WTC11 (cell line): ENCODE data around the gene USP34. TPM values are rescaled to one million over a fixed set of nuclear protein-coding genes. Genes with fewer than 3 reads are reported as not detected.

Source experiments
- CREM ChIP-seq: sonication (generic); formaldehyde crosslinking; IDR thresholded peaks from 2 replicates; pipeline ENCODE4 v1.8.1; 2022; ENCODE audit warnings: mild to moderate bottlenecking, missing genetic modification reagents, moderate library complexity
- ETV6 ChIP-seq: sonication (generic); formaldehyde crosslinking; IDR thresholded peaks from 2 replicates; pipeline ENCODE4 v1.8.1; 2022; ENCODE audit warnings: mild to moderate bottlenecking, missing genetic modification reagents
- GABPB1 ChIP-seq: sonication (generic); formaldehyde crosslinking; IDR thresholded peaks from 2 replicates; pipeline ENCODE4 v1.8.1; 2023; ENCODE audit warnings: mild to moderate bottlenecking, missing genetic modification reagents
- KAT7 ChIP-seq: sonication (generic); formaldehyde crosslinking; IDR thresholded peaks from 2 replicates; pipeline ENCODE4 v1.8.1; 2023; ENCODE audit warnings: missing genetic modification reagents, mild to moderate bottlenecking, borderline replicate concordance
- NR2C2 ChIP-seq: sonication (generic); formaldehyde crosslinking; IDR thresholded peaks from 2 replicates; pipeline ENCODE4 v1.8.0; 2022; ENCODE audit warnings: mild to moderate bottlenecking, missing genetic modification reagents
- PRRX2 ChIP-seq: fragments of 250-450 bp; sonication (Bioruptor Pico); IDR thresholded peaks from 2 replicates; pipeline ENCODE4 v1.8.0; 2021; ENCODE audit warnings: mild to moderate bottlenecking
- SMAD4 ChIP-seq: sonication (generic); formaldehyde crosslinking; IDR thresholded peaks from 2 replicates; pipeline ENCODE4 v1.8.0; 2022; ENCODE audit warnings: mild to moderate bottlenecking, missing genetic modification reagents
- TP53 ChIP-seq: sonication (generic); formaldehyde crosslinking; IDR thresholded peaks from 2 replicates; pipeline ENCODE4 v1.8.1; 2023; ENCODE audit warnings: mild to moderate bottlenecking, missing genetic modification reagents
- total RNA-seq: library from RNA; stranded (reverse); gene quantifications from 3 replicates; pipeline ENCODE4 v1.2.3, GENCODE V29; 2021
- TF ChIP-seq, protein P1 (sequence below): sonication (generic); formaldehyde crosslinking; conservative IDR thresholded peaks from 2 replicates; pipeline ENCODE4 v1.8.1; 2023; ENCODE audit warnings: mild to moderate bottlenecking, low read depth, missing genetic modification reagents, moderate library complexity
- TF ChIP-seq, protein P2 (sequence below): sonication (generic); formaldehyde crosslinking; IDR thresholded peaks from 2 replicates; pipeline ENCODE4 v1.8.1; 2023; ENCODE audit warnings: mild to moderate bottlenecking, moderate library complexity, missing genetic modification reagents
- TF ChIP-seq, protein P3 (sequence below): sonication (generic); formaldehyde crosslinking; conservative IDR thresholded peaks from 2 replicates; pipeline ENCODE4 v1.8.1; 2022; ENCODE audit warnings: mild to moderate bottlenecking, missing genetic modification reagents
- TF ChIP-seq, protein P4 (sequence below): sonication (generic); formaldehyde crosslinking; IDR thresholded peaks from 2 replicates; pipeline ENCODE4 v1.8.1; 2022; ENCODE audit warnings: low read depth, missing genetic modification reagents, borderline replicate concordance
- TF ChIP-seq, protein P5 (sequence below): sonication (generic); formaldehyde crosslinking; IDR thresholded peaks from 2 replicates; pipeline ENCODE4 v1.8.0; 2023; ENCODE audit warnings: mild to moderate bottlenecking, missing genetic modification reagents
- TF ChIP-seq, protein P6 (sequence below): fragments of 250-450 bp; sonication (Bioruptor Pico); IDR thresholded peaks from 2 replicates; pipeline ENCODE4 v1.8.0; 2021; ENCODE audit warnings: mild to moderate bottlenecking
- TF ChIP-seq, protein P7 (sequence below): sonication (generic); formaldehyde crosslinking; IDR thresholded peaks from 2 replicates; pipeline ENCODE4 v1.8.1; 2022; ENCODE audit warnings: low read depth, mild to moderate bottlenecking, moderate library complexity, missing genetic modification reagents, borderline replicate concordance

USP34 gene
- total RNA-seq, 1 experiment from 2014 or later, result 92.3 TPM

DNA sequence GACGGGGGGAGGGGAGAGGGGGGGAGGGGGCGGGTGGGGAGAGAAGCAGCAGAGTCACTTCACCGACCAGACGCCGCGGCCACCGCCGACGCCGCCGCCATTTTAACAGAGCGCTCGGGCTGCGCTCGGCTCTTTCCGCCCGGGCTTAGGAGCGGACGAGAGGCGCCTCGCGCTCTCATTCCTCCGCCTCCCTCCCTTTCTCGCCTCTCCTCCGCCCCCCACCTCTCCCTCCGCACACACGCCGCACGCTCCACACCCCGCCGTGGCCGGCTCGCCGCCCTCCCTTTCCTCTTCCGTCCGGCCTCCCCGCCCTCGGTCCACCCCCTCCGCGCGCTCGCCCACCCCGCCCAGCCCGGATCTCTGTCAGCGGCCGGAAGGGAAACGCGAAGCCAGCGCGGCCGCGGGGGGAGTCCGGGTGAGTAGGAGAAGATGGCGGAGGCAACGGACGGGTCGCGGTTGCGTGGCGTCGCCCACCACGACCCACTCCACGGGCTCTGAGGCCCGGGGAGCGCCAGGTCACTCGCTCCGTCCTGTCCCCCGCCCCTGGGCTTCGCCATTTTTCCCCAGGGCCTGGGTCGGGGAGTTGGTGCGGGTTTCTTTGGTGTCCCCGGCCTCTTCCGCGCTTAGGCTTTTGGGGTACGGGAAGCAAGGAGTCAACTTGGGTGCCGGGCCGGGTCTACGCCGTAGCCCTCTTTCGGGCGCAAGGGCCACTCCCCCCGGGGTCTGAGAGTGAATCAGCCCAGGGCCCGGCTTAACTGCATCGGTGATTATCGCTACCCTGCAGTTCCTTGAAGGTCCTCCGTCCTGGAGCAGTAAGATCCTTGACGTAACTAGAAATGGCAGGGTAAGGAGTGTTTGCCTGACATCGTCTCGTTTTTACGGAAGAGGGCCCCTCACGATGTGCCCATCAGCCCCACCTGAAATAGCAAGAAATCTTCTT is at the start of gene USP34 (continued):
- TF ChIP-seq, protein P1, sequence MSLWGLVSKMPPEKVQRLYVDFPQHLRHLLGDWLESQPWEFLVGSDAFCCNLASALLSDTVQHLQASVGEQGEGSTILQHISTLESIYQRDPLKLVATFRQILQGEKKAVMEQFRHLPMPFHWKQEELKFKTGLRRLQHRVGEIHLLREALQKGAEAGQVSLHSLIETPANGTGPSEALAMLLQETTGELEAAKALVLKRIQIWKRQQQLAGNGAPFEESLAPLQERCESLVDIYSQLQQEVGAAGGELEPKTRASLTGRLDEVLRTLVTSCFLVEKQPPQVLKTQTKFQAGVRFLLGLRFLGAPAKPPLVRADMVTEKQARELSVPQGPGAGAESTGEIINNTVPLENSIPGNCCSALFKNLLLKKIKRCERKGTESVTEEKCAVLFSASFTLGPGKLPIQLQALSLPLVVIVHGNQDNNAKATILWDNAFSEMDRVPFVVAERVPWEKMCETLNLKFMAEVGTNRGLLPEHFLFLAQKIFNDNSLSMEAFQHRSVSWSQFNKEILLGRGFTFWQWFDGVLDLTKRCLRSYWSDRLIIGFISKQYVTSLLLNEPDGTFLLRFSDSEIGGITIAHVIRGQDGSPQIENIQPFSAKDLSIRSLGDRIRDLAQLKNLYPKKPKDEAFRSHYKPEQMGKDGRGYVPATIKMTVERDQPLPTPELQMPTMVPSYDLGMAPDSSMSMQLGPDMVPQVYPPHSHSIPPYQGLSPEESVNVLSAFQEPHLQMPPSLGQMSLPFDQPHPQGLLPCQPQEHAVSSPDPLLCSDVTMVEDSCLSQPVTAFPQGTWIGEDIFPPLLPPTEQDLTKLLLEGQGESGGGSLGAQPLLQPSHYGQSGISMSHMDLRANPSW, result no peak
- TF ChIP-seq NR2C2 (CRISPR knock-in tag) (no peak), CREM (CRISPR knock-in tag) (peak; percentile 31; the same call in 1 of the 2 replicates), SMAD4 (CRISPR knock-in tag) (no peak), PRRX2 (no peak), ETV6 (CRISPR knock-in tag) (0 out of 2 replicates have a peak, but pooled peaks have one; percentile 16), TP53 (no peak), GABPB1 (CRISPR knock-in tag) (peak; percentile 56; the same call in 1 of the 2 replicates), KAT7 (CRISPR knock-in tag) (no peak)
- TF ChIP-seq, protein P2, sequence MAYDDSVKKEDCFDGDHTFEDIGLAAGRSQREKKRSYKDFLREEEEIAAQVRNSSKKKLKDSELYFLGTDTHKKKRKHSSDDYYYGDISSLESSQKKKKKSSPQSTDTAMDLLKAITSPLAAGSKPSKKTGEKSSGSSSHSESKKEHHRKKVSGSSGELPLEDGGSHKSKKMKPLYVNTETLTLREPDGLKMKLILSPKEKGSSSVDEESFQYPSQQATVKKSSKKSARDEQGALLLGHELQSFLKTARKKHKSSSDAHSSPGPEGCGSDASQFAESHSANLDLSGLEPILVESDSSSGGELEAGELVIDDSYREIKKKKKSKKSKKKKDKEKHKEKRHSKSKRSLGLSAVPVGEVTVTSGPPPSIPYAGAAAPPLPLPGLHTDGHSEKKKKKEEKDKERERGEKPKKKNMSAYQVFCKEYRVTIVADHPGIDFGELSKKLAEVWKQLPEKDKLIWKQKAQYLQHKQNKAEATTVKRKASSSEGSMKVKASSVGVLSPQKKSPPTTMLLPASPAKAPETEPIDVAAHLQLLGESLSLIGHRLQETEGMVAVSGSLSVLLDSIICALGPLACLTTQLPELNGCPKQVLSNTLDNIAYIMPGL (CRISPR knock-in tag), result peak; percentile 69
- TF ChIP-seq, protein P3, sequence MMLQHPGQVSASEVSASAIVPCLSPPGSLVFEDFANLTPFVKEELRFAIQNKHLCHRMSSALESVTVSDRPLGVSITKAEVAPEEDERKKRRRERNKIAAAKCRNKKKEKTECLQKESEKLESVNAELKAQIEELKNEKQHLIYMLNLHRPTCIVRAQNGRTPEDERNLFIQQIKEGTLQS (CRISPR knock-in tag), result no peak
- TF ChIP-seq, protein P4, sequence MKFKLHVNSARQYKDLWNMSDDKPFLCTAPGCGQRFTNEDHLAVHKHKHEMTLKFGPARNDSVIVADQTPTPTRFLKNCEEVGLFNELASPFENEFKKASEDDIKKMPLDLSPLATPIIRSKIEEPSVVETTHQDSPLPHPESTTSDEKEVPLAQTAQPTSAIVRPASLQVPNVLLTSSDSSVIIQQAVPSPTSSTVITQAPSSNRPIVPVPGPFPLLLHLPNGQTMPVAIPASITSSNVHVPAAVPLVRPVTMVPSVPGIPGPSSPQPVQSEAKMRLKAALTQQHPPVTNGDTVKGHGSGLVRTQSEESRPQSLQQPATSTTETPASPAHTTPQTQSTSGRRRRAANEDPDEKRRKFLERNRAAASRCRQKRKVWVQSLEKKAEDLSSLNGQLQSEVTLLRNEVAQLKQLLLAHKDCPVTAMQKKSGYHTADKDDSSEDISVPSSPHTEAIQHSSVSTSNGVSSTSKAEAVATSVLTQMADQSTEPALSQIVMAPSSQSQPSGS (CRISPR knock-in tag), result no peak
- TF ChIP-seq, protein P5, sequence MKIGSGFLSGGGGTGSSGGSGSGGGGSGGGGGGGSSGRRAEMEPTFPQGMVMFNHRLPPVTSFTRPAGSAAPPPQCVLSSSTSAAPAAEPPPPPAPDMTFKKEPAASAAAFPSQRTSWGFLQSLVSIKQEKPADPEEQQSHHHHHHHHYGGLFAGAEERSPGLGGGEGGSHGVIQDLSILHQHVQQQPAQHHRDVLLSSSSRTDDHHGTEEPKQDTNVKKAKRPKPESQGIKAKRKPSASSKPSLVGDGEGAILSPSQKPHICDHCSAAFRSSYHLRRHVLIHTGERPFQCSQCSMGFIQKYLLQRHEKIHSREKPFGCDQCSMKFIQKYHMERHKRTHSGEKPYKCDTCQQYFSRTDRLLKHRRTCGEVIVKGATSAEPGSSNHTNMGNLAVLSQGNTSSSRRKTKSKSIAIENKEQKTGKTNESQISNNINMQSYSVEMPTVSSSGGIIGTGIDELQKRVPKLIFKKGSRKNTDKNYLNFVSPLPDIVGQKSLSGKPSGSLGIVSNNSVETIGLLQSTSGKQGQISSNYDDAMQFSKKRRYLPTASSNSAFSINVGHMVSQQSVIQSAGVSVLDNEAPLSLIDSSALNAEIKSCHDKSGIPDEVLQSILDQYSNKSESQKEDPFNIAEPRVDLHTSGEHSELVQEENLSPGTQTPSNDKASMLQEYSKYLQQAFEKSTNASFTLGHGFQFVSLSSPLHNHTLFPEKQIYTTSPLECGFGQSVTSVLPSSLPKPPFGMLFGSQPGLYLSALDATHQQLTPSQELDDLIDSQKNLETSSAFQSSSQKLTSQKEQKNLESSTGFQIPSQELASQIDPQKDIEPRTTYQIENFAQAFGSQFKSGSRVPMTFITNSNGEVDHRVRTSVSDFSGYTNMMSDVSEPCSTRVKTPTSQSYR, result no peak; the same call in 1 of the 2 replicates
- TF ChIP-seq, protein P6, sequence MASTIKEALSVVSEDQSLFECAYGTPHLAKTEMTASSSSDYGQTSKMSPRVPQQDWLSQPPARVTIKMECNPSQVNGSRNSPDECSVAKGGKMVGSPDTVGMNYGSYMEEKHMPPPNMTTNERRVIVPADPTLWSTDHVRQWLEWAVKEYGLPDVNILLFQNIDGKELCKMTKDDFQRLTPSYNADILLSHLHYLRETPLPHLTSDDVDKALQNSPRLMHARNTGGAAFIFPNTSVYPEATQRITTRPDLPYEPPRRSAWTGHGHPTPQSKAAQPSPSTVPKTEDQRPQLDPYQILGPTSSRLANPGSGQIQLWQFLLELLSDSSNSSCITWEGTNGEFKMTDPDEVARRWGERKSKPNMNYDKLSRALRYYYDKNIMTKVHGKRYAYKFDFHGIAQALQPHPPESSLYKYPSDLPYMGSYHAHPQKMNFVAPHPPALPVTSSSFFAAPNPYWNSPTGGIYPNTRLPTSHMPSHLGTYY, result no peak
- TF ChIP-seq, protein P7, sequence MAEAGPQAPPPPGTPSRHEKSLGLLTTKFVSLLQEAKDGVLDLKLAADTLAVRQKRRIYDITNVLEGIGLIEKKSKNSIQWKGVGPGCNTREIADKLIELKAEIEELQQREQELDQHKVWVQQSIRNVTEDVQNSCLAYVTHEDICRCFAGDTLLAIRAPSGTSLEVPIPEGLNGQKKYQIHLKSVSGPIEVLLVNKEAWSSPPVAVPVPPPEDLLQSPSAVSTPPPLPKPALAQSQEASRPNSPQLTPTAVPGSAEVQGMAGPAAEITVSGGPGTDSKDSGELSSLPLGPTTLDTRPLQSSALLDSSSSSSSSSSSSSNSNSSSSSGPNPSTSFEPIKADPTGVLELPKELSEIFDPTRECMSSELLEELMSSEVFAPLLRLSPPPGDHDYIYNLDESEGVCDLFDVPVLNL, result no peak
